Lower leg skin (tissue), 4 donors: ENCODE measurements around the gene RFC5. TPM values are rescaled to one million over a fixed set of nuclear protein-coding genes. Genes with fewer than 3 reads are reported as not detected.
"Not testable (repeated sequence)": the region's sequence is repeated elsewhere in the genome, so short reads cannot be mapped to it uniquely, and the experiment has no call there.

ENCODE experiments used
- DNase-seq, 2 donors: peaks; one replicate each; pipeline ENCODE4 v3.0.0-alpha.2; 2019; ENCODE audit warnings: low spot score in 2 of 2
- H3K4me3 ChIP-seq: fragments of 200-600 bp; sonication (generic); 2 replicates; pipeline ENCODE4 v1.5.1; 2017; ENCODE audit warnings: mild to moderate bottlenecking, low read depth; ENCODE audit not compliant: poor library complexity, severe bottlenecking
- POLR2A ChIP-seq, 2 donors: fragments of 450-650 bp; IDR thresholded peaks; one replicate each; pipeline ENCODE4 v1.6.1; 2016 to 2017; ENCODE audit warnings: antibody characterized with exemption in 2 of 2, mild to moderate bottlenecking in 1 of 2, moderate library complexity in 1 of 2
- WGBS, 2 donors: methylation state at CpG; one replicate each; pipeline ENCODE4 v1.1.5; 2018; 5-methylcytosine and 5-hydroxymethylcytosine counted together
- intact Hi-C: fragments of 100-400 bp; cut with DNase I; formaldehyde crosslinking; loops from one replicate; pipeline ENCODE4 v1.15.0; 2023; ENCODE audit warnings: low total_unique reads
- total RNA-seq, 4 donors: library from RNA; depleted of rRNA; stranded (reverse); fragments of >200 nt; gene quantifications; one replicate each; pipeline ENCODE4 v1.1.0, GENCODE V29; 2016
- TF ChIP-seq, protein P1 (sequence below), 3 donors: fragments of 450-650 bp; IDR thresholded peaks; one replicate each; pipeline ENCODE4 v1.5.1; 2016; ENCODE audit warnings: antibody characterized with exemption in 3 of 3, mild to moderate bottlenecking in 3 of 3, moderate library complexity in 2 of 3

The RFC5 gene
- total RNA-seq, 4 donors from 2014 or later, result 6.2 to 14.3 (median 11.3) TPM

DNA sequence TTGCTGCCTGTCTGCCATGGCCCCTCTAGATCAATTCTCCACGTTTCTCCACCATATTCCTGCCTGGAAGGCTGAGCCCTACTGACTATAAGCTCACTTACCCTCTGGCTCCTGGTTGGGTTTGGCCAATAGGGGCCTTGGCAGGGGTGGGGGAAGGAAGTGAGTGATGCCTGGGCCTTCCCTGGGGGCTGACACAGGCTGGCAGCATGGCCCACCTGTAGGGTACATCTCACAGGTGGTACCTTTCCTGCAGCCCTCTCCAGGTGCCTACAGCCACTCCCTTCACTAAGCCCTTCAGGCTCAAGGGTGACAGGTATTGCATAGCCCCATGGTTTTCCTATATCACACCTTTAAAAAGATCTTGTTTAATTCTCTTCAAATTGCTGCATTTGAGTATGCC, 3.5 kb downstream of the RFC5 start:
- TF ChIP-seq POLR2A (IDR thresholded peaks at IDR 0.05), result no peak
- TF ChIP-seq, protein P1, sequence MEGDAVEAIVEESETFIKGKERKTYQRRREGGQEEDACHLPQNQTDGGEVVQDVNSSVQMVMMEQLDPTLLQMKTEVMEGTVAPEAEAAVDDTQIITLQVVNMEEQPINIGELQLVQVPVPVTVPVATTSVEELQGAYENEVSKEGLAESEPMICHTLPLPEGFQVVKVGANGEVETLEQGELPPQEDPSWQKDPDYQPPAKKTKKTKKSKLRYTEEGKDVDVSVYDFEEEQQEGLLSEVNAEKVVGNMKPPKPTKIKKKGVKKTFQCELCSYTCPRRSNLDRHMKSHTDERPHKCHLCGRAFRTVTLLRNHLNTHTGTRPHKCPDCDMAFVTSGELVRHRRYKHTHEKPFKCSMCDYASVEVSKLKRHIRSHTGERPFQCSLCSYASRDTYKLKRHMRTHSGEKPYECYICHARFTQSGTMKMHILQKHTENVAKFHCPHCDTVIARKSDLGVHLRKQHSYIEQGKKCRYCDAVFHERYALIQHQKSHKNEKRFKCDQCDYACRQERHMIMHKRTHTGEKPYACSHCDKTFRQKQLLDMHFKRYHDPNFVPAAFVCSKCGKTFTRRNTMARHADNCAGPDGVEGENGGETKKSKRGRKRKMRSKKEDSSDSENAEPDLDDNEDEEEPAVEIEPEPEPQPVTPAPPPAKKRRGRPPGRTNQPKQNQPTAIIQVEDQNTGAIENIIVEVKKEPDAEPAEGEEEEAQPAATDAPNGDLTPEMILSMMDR (IDR thresholded peaks at IDR 0.05), result no peak
- intact Hi-C loops, result no loop called here
- WGBS, 2 donors, result 85% methylated on average over 1 of the region's 1 CpG
- H3K4me3 ChIP-seq, result no peak overlapping the region
- DNase-seq, result no peak

DNA sequence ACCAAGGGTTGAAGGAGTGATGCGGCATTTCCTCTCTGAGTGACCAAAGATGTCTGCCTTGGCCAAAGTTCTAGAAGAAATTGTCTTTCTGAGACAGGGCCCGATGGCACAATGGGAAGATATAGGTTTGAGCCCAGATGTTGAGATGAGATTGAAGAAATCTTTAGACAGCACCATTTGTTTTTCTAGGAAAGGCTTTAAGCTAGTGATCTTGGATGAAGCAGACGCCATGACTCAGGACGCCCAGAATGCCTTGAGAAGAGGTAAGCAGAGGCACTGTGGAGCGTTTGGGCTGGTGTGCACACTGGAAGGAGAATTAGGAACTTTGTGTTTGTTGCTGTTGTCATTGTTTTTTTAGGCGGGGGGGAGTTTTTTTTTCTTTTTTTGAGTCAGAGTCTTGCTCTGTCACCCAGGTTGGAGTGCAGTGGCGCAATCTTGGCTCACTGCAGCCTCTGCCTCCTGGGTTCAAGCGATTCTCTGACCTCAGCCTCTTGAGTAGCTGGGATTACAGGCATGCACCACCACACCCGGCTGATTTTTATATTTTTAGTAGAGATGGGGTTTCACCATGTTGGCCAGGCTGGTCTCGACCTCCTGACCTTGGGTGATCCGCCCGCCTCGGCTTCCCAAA, 5.7 kb downstream of the RFC5 start:
- intact Hi-C loops, DNase-seq, H3K4me3 ChIP-seq: not testable (repeated sequence)
- WGBS, 2 donors, result 95% methylated on average over 13 of the region's 13 CpGs

DNA sequence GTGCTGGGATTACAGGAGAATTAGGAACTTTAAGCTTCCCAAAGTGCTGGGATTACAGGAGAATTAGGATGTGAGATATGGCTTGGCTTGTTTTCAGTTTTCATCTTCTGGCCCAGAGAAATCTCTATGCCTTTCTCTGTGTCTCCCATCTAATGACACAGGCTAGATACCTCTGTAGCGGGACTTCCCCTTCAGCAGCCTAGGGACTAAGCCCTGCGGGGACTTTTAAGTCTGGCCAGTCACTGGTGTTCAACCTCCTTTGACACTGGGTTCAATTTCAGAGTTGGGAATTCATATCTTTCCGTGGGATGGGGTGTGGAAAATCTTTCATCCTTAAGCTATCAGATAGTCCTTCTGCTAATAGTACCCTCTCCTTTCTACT, 6.2 kb downstream of the RFC5 start:
- no peak for DNase-seq
- TF ChIP-seq, protein P1 (IDR thresholded peaks at IDR 0.05), result no peak
- TF ChIP-seq POLR2A (IDR thresholded peaks at IDR 0.05), result no peak
- intact Hi-C loops, result no loop called here
- 96 to 97% methylated on average over 3 of the region's 3 CpGs for WGBS, 2 donors
- H3K4me3 ChIP-seq, result no peak overlapping the region

DNA sequence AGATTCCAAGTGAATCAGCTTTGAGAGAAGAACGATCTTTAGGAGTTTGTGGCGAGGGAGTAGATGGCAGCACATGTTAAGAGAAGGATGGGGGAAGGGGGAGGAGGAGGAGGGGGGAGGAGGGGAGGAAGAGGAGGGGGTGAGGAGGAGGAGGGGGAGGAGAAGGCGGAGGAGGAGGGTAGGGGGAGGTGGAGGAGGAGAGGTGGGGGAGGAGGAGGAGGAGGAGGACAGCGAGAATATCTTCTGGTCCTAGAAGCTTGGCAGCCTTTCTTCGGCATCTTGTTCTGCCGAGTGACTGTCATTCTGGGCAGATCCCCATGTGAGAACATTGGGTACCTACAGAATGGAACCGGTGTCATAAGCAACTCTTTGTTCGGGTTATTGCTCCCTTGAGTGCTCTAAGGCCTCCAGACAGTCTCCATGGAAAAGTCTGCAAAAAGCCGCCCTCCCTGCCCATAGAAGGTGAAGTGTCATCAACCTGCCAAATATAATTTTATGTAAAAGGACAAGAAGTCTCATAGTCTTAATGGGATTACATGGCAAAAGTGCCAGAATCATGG, 6.9 kb downstream of the RFC5 start:
- intact Hi-C loops, result no loop called here
- TF ChIP-seq POLR2A (IDR thresholded peaks at IDR 0.05), result no peak
- TF ChIP-seq, protein P1 (IDR thresholded peaks at IDR 0.05), result no peak
- 81 to 83% methylated on average over 9 of the region's 9 CpGs for WGBS, 2 donors
- DNase-seq, result no peak
- no peak overlapping the region for H3K4me3 ChIP-seq

DNA sequence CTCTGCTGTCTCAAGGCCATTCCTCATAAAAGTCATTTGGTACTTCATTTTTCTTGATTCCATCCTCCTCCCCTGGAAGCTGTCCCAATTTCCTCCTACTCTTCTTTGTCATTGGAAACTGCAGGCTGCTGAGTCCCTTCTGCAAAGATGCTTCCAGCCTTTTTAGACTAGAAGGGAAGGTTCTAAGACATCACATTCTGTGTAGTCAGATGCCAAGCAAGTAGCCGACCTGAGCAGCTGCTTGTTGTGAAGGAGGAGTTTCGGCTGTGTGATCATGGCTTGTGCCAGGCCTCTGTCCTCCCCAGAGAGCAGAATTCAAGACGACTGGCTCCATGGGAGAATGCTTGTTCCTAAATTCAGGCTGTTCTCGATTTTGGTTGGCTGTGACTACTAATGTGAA, 8.7 kb downstream of the RFC5 start:
- no peak for DNase-seq
- intact Hi-C loops, result no loop called here
- WGBS, 2 donors, result 78 to 87% methylated on average over 4 of the region's 4 CpGs
- no peak overlapping the region for H3K4me3 ChIP-seq
- TF ChIP-seq, protein P1 (IDR thresholded peaks at IDR 0.05), result no peak
- no peak for TF ChIP-seq POLR2A (IDR thresholded peaks at IDR 0.05)

DNA sequence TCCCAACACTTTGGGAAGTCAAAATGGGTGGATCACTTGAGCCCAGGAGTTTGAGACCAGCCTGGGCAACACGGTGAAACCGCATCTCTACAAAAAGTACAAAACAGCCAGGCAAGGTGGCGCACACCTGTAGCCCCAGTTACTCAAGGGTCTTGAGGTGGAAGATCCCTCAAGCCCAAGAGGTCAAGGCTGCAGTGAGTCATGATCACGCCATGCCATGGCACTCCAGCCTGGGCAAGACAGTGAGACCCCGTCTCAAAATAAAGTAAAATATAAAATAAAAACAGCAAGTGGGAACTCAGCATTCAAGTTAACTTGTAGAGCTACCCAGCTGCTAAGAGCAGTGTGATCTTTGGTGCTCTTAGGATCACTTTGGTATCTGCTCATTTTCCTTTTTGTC, 12.7 kb downstream of the RFC5 start:
- DNase-seq, result no peak
- H3K4me3 ChIP-seq, result no peak overlapping the region
- intact Hi-C loops, result no loop called here
- TF ChIP-seq, protein P1 (IDR thresholded peaks at IDR 0.05), result no peak
- TF ChIP-seq POLR2A (IDR thresholded peaks at IDR 0.05), result no peak
- 95 to 98% methylated on average over 5 of the region's 5 CpGs for WGBS, 2 donors
